T-helper 9 cell (primary cell): ENCODE data around the gene GPAT3.
"Not testable (repeated sequence)": the region's sequence is repeated elsewhere in the genome, so short reads cannot be mapped to it uniquely, and the experiment has no call there.

Source experiments
- DNase-seq: peaks from one replicate; pipeline ENCODE4 v3.0.0-alpha.2; 2020
- total RNA-seq, 2 donors: gene quantifications; one replicate each; lab custom pipeline; 2026; lab: John Stamatoyannopoulos, UW

Gene GPAT3
- total RNA-seq: 12.5 to 44.2 reads per million in 2 donors

DNA sequence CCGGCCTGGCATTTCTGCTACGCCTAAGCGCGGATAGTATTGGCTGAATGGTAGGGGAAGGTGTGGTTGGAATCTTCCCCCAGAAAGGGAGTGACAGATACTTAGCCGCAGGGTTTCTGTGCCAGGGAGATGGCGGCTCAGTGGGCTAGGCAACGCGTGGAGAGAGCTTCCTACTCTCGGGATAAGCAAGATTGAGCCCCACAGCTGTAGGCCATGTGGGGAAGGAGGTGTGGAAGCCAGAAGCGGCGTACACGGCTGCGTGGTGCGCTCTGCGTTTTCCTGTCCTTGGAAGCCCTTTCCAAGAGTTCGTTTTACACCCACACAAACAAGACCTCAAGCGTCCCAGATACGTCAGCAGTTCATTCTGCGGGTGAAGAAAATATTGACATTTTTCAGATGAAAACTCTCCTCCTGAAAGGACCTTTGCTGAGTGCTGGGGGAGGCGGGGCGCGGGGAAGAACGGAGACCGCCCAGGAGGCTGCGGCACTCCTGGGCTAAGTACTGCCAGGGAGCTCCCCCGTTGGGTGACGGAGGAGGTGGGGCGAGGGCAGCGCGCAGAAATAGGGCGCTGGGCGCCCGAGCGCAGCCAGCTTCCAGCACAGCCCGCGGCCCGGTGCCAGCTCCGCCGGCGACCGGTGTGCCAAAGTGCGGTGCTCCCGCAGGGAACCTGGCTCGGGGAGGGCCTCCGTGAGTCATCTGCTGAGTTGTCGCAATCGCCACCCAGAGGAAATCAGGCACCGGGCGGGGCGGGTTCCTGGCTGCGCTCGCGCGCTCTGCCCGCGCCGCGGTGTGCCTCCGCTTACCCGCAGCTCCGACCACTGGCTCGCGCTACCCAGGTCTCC, at the start of gene GPAT3:
GPAT3 (plus strand) TSS at position 589 of the 842 bp plus-strand sequence. CDS start 515 bp downstream, outside the sequence.
- peak; percentile 57 for DNase-seq

DNA sequence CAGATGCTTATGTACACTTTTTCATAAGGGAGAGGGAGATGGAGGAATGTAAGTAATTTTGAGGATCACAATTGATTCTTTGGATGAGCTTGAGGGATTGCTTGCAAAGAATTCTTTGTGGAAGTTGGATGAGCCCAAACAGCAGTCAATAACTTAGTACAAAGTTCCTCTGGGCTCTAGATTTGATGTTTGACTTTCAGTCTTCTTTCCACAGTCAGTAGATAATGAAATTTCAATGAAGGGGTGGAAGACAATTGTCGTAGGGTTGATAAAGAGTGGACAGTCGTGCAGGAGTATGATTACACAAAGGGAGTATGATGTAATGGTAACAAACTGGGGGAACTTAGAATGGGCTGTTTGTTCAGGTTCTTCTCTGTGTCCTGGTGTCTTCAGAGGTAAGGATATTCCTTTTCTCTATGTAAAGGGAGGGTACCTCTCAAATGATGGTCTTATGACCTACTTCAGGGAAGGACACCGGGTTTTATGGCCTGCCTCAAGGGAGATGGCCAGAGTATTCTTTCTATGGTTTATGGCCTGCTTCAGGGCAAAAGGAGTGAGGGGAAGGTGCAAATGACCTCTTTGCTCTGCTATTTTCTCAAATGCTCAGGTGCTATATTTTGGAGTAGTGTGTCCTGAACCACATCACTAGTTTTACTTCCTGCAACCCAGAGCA, 49.3 kb upstream of the GPAT3 start:
- no peak for DNase-seq

DNA sequence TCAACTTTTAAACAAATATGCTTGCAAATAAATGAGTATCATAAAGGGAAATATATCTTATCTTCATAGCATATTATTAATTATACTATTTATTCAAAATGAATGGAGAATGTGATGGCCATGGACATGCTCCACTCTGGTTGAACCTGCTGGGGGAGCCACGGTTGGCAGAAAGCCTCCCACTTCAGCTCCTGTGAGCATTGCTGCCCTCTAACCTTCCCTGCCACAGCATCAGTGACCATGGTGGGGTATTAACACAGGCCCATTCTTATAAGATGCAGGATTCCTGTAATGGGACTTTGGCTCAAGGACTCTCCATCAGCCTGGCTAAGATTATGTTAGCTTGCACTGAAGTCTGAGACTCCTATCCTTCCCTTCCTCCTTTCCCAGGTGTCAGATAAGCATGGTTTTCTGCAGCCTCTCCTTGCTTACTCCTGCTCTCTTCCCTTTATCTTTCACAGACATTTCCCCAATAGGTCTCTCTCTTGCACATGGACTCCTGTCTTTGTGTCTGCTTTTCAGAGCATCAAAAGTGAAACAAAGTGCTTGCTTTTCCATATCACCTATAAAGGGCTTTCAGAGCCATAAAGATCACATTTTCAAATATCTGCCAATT, 46.1 kb upstream of the GPAT3 start:
- no peak for DNase-seq

DNA sequence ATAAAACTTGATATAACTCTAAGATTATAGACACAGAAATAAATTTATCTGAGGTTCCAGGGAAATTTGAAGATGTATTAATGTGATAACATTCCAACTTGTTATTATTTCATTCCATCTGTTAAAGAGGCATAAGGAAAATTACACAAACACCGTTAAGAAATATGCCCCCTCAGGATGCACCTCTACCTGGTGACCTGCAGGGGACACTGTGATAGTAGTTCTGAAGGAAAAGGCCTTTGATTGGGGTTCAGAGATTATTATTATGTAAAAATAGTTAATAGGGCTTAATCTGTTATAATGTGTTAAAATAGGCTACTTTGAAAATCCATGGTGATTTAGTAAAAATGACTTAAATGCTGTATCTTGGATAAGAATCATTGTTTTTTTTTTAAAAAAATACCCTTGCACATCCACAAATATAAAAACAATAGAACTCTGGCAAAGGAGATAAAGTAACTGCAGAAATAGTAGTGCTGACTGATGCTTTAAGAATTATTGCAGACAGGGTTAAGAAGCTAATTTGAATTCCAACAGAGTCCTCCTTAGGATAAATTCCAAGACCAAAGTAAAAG, 44.9 kb upstream of the GPAT3 start:
- no peak for DNase-seq

DNA sequence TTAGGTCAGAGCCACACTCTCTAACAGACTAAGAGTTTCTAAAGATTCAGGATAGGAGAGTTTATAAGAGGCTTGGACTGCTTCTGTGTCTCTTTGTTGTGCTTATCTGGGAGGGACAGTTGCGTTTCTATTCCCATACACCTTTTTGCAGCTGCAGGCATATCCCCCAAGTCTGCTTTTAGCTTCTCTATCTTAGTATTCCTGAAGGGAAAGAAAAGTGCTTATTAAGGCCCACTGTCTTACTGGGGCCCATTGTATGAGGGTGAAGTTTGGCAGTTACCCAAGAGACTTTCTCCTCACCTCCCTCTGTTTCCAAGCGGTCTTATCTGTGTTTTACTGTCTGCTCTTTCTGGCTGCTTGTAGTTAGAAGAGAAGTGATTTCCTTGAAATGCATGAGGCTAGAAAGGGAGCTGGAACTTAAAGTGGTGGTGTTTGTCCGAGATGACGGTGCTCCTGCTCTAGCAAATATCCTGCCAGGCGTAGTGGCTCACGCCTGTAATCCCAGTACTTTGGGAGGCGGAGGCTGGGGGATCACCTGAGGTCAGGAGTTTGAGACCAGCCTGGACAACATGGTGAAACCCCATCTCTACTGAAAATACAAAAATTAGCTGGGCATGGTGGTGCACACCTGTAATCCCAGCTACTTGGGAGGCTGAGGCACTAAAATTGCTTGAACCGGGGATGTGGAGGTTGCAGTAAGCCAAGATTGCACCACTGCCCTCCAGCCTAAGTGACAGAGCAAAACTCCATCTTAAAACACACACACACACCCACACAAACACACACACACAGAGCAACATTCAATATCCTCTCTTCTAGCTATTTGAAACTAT, 39.6 kb upstream of the GPAT3 start:
- not testable (repeated sequence) for DNase-seq

DNA sequence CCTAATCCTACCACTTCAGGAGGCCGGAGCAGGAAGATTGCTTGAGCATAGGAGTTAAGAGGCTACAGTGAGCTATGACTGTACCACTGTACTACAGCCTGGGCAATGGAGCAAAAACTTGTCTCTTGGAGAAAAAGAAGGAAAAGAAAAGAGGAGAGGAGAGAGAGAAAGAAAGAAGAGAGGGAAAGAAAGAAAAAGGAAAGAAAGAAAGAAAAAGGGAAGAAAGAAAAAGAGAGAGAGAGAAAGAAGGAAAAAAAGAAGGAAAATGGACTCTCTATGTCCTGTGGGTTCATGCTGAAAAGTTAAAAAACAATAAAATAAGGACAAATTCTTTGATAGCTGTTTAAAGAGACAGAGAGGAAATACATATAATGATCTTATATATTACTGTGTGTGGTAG, 37.7 kb upstream of the GPAT3 start:
- no peak for DNase-seq

DNA sequence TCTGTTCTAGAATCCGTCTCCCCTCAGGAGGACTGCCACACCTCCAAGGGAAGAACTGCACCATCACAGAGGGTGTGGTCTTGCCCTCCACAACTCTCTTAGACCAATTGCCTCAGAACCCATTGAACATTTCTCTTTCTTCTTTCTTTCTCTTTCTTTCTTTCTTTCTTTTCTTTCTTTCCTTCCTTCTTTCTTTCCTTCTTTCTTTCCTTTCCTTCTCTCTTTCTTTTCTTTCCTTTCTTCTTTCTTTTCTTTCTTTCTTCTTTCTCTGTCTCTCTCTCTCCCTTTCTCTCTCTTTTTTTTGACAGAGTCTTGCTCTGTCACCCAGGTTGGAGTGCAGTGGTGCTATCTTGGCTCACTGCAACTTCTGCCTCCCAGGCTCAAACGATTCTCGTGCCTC, 34.2 kb upstream of the GPAT3 start:
- DNase-seq: not testable (repeated sequence)

DNA sequence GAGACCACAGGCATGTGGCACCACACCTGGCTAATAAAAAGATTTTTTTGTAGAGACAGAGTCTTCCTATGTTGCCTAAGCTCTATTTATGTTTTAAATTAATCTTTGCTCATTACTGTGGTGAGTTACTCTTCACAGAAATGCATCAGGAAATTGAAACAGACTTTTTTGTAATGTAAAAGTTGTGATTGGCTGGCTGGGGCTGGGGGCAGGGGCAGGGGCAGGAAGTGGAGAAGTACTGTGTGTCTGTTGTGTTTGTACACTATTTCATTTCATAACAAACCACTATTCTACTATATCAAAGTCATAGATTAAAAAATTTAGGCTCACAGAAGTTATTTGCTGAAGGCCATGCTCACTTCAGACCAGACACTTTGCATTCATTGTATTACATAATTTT, 31.9 kb upstream of the GPAT3 start:
- DNase-seq: no peak

DNA sequence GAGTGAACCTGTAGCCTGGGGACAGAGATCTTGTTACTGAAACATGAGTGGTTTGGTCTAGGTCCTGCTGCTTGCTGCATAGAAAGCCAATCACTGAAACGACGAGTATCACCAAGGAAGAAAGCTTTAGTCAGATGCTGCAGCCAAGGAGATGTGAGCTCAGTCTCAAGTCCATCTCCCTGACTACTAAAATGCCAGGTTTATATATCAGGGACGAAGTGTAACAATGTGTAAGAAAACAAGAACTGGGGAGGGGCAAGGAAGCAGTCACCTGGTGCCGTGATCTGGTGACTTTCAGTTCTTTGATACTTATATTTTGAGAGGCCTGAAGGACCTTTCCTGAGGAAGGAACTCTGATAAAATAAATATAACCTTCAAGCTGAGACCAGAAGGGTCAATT, 31.4 kb upstream of the GPAT3 start:
- DNase-seq: no peak

DNA sequence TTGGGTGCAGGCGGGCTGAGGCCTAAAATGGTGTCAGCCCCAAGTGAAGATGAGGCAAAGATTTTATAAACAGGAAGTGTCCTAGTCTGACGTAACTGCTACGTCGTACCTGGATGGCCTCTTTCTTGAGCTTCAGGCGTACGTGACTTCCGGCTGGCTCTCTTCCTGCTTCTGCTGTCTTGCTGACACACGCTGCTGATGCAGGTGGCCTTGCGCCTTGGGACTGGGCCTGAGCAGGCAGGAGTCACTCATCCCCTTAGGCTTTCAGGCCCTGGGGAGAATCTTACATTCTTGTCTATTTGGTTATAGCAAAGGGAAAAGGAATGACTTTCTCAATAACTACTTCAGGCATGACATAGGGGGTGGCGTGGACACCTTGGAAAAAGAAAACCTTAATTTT, 30.9 kb upstream of the GPAT3 start:
- no peak for DNase-seq

DNA sequence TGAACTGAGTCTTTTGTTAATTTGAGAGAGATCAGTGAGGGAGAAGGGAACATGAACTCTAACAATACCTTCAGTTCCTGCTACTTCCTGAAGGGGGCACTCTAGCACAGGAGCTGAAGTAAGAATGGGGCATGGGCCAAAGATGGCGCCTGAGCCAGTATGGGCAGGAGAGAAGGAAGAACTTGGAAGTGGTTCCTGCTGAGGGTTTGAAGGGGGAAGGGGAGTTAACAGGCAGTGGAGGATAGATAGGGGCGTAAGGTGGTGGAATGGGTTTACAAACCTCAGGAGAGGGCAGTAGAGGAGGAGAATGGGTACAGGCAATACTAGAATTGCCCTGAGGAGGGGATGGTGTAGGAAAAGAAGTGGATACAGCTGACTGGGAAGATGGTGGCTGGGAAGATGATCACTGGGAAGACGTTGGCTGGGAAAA, 26.7 kb upstream of the GPAT3 start:
- DNase-seq: peak; percentile 44

DNA sequence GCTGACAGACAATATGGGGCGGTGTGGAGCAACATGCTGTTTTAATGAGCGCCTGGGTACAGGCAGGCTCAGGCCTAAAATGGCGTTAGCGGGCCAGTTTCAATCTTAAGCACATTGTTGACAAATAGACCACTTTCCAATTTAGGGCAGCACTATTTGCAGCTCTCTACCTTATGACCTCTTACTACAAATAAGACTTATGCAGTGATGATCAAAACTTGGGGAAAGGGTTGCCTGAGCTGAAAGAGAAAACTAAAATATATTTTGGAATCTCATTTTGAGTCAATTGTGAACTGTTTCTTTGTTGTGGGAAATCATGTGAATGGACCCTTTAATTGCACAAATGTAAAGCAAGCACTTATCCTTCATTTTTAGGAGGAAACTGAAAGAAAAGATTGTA, 25.5 kb upstream of the GPAT3 start:
- no peak for DNase-seq

DNA sequence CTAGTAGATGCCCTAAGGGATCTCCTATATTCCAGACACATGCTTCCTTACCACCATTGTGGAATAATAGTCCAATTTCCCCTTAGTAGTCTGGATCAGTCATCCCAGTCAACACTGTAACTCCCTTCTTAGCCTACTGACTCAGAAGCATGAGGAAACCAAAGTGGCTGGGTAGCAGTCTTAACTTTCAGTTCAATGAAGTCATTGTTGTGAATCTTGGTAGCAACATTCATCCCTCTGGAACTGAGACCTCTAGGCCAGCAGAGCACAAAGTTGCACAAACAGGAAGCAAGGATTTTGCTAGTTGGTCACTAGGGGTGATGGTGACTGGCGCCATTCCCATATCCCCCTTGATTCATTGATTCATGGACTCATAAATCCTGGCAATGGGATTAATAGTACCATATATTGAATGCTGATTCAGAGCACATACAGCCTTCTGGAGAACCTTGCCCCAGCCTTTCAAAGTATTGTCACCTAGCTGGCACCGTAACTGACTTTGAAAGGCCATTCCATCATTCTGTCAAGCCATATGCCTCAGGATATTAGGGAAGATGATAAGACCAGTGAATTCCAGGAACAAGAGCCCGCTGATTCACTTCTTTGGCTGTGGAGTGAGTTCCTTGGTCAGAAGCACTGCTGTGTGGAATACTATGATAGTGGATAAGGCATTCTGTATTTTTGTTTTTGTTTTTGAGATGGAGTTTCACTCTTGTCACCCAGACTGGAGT, 19.7 kb upstream of the GPAT3 start:
- no peak for DNase-seq

DNA sequence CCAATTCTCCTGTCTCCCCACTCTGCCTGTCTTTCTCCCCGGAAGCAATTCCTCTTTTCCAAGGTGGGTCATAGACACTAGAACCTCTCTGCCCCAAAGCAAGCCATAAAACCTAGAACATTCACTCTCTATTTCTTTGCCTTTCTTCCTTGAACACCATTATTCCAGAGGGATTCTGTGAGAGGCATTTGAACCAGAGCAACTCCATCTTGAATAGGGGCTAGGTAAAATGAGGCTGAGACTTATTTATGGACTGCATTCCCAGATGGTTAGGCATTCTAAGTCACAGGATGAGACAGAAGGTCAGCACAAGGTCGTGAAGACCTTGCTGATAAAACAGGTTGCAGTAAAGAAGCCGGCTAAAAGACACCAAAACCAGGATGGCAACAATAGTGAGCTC, 13.7 kb upstream of the GPAT3 start:
- DNase-seq: no peak

DNA sequence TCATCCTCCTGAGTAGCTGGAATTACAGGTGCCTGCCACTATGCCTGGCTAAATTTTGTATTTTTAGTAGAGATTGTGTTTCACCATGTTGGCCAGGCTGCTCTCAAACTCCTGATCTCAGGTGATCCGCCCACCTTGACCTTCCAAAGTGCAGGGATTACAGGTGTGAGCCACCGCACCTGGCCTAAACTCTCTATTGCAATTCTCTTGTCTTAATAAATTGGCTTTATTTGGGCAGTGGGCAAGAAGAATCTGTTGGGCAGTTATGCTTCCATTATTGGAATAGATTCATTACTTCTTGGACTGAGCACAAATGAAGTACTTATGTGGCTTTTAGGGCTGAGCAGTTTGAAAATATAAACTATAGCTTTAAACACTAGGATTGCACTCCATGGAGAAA, 8.2 kb upstream of the GPAT3 start:
- no peak for DNase-seq

DNA sequence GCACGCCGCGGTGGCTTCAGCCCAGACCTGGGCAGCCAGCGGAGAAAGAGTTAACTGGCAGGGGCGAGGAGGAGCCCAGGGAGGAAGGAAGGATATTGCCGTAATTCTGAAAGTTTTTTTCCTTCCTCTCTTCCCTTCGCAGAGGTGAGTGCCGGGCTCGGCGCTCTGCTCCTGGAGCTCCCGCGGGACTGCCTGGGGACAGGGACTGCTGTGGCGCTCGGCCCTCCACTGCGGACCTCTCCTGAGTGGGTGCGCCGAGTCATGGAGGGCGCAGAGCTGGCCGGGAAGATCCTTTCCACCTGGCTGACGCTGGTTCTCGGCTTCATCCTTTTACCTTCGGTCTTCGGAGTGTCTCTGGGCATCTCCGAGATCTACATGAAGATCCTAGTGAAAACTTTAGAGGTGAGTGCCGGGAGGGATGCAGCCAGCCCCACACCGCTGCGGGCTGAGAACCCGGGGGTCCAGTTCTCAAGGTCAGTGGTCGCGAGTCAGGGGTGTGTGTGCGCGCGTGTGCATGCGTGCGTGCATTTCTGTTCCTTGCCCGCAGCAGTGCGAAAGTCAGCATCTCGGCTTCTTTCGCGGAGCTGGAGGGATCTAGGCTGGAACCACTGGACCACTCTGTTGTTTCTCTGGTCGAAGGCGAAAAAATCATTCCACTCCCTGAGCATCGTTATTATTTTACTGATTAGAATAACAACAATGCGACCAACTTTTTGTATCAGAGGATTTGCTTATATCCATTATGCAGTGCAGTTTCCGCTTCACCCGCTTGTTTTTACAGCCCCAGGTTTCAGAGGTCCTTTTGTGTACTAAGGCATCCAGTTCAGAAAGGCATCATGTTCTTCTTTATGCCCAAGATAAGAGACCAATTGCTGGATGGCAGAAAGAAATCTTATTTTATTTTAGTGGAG, 709 bp downstream of the GPAT3 start:
- no peak for DNase-seq

DNA sequence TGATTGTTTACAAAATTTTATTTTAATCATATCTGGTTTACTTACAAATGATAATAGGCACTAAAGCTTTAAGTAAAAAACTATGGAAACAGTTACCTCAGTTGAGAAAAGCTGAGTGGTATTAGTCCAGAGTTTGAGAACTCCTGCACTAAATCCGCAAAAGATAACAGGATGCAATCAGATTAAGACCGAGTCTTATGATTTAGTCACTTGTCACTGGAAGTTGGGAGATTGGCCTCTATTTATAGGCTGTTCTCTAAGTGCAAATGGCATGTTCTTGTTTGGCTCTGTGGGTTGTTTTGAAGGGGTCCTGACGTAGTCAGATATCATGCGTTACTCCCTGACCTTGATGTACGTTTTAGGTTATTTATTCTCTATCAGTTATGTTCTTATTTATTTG, 6.3 kb downstream of the GPAT3 start:
- DNase-seq: no peak

DNA sequence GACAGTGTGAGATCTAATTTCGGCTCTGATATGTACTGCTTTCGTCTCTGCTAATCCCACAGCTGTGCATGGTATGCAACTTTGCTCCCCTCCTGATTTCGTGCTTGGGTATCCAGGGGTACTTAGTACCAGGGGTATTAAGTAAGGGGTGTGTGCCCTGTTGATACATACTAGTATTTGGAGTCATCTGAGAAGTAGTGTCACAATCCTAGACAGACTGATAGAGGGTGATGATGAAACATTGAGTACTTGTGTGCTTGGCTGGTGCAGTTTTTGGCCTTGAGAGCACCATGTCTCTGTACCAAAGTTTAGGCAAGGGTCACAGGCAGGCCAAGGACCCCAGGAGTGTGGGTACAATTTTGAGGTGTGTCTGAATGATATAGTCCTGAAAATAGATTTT, 10.9 kb downstream of the GPAT3 start:
- DNase-seq: no peak

DNA sequence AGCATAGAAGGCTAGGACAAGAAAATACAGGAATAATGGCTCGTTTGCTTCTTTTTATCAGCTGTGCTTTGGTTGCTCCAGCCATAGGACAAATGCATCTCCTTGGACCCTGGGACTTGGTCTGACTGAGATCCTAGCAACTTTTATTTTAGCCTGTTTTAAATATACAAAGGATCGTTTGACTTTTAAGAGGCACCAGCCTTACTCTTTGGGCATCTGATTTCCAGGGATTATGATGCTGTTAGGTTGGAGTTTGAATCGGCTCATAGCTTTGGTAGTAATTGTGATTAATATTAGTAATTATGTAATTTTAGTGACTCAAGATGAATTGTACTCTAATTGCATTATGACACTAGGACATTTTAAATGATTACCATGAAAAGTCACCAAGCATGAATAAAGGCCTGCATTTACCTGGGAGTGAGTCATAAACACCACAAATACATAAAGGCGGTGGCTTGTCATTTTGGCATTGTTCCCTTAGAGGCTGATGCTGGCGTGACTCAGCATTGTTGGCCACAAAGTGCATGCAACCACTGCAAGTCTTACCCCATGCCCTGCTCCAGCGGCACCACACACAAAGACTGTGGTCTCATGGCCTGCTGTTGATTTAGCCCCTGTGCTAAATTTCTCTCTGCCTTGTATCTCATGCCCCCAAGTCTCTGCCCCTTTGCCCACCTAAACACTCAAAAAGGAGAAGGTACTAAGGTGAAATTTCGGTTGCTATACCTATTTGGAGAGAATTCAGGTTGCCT, 12.4 kb downstream of the GPAT3 start:
- DNase-seq: peak; percentile 6

DNA sequence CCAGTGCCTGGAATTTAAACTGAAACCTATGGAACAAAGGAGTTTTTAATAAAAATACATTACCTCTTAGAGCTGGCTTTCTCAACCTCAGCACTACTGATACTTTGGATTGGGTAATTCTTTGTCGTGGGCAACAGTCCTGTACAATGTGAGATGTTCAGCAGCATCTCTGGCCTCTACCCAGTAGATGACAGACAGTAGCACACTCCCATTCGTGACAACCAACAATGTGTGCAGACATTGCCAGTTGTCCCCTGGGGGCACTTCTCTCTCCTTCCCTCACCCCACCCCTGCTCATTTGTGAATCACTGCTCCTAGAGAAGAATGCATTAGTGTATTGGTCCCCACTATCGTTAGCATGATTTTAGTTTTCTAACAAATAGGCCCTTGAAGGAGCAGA, 16.2 kb downstream of the GPAT3 start:
- DNase-seq: no peak
